Measurements from ENCODE around the gene REM1.
"Not testable (repeated sequence)": the region's sequence is repeated elsewhere in the genome, so short reads cannot be mapped to it uniquely, and the experiment has no call there.

REM1 gene, protein sequence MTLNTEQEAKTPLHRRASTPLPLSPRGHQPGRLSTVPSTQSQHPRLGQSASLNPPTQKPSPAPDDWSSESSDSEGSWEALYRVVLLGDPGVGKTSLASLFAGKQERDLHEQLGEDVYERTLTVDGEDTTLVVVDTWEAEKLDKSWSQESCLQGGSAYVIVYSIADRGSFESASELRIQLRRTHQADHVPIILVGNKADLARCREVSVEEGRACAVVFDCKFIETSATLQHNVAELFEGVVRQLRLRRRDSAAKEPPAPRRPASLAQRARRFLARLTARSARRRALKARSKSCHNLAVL

DNA sequence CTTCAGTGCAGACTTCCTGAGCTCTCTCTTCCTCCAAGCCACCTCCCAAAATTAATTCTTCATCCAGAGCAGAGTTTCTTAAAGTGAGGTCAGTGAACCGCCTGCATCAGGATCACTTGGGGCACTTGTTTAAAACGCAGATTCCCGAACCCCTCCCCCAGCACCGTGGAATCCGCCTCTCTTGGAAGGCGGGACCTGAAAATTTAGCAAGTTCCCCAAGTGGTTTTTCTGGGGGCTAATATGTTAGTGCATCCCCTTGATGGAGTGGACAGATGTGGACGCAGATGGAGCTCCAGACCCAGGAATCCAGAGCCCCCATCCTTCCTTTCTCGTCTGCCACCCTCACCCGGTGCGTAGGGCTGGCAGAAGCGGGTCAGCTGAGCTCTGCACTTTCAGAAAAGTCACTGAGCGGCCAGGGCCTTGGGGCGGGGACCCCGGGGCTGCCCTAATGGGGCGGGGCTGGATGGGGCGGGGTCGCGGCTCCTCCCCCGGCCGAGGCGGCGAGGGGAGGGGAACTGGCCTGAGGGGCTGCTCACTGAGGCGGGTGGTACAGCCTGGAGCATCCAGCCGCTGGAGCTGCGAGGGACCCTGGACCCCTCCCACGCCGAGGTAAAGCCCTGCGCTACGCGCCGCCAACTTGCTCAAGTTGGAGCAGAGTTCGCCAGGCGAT, at the start of gene REM1, which contains the start of gene DEFB124:
TSS of gene REM1 (plus strand) at position 531 of the 670 bp plus-strand sequence. CDS start 1,158 bp downstream, outside the sequence.
TSS of gene DEFB124 (minus strand) at position 370 of the 670 bp plus-strand sequence. CDS start 2,114 bp downstream, outside the sequence.
- FAIRE-seq, result no peak

DNA sequence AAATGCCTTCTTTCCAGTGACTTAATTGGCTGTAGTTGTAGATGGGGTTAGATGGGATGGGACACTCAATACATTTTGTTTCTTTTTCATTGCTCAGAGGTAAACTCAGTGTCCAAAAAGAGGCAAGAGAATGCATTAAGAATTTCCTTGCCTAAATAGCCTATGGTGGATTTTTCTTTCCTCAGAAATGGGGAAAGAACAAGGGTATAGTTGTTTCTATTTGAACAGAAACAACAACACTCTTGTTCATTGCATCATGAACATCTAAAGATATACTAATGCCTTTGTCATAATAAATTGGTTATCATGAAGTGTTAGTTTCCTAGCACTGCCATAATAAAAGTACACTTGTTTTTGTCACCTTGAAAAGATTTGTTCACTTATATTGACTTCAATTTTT, 49.3 kb upstream of the REM1 start:
- no peak for FAIRE-seq

DNA sequence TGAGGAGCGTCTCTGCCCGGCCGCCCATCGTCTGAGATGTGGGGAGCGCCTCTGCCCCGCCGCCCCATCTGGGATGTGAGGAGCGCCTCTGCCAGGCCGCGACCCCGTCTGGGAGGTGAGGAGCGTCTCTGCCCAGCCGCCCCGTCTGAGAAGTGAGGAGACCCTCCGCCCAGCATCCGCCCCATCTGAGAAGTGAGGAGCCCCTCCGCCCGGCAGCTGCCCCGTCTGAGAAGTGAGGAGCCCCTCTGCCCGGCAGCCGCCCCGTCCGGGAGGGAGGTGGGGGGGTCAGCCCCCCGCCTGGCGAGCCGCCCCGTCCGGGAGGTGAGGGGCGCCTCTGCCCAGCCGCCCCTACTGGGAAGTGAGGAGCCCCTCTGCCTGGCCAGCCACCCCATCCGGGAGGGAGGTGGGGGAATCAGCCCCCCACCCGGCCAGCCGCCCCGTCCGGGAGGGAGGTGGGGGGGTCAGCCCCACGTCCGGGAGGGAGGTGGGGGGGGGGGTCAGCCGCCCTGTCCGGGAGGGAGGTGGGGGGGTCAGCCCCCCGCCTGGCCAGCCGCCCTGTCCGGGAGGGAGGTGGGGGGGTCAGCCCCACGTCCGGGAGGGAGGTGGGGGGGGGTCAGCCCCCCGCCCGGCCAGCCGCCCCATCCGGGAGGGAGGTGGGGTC, 48.1 kb upstream of the REM1 start:
- not testable (repeated sequence) for FAIRE-seq

DNA sequence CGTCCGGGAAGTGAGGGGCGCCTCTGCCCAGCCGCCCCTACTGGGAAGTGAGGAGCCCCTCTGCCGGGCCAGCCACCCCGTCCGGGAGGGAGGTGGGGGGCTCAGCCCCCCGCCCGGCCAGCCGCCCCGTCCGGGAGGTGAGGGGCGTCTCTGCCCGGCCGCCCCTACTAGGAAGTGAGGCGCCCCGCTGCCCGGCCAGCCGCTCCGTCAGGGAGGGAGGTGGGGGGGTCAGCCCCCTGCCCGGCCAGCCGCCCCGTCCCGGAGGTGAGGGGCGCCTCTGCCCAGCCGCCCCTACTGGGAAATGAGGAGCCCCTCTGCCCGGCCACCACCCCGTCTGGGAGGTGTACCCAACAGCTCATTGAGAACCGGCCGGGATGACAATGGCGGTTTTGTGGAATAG, 47.5 kb upstream of the REM1 start:
- FAIRE-seq, result not testable (repeated sequence)

DNA sequence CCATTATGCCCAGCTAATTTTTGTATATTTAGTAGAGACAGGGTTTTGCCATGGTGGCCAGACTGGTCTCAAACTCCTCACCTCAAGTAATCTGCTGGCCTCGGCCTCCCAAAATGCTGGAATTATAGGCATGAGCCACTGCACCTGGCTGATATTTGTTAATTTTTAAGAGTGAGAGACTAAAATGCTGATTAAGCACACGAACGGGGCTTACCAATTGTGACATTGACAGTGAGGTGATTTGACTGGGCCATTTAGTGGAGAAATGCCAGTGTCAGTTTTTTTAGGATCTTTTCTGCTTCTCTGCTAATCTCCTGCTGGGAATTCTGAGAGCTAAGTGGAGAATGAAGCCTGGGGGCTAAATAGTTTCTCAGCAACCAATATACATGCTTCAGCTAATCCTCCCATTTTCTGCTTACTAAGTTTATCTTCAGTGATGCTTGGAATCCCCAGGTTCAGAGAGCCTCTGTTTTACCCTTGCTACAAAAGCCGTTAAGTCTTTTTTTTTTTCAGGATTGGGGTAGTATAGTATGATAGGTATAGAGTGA, 44.4 kb upstream of the REM1 start:
- no peak for FAIRE-seq

DNA sequence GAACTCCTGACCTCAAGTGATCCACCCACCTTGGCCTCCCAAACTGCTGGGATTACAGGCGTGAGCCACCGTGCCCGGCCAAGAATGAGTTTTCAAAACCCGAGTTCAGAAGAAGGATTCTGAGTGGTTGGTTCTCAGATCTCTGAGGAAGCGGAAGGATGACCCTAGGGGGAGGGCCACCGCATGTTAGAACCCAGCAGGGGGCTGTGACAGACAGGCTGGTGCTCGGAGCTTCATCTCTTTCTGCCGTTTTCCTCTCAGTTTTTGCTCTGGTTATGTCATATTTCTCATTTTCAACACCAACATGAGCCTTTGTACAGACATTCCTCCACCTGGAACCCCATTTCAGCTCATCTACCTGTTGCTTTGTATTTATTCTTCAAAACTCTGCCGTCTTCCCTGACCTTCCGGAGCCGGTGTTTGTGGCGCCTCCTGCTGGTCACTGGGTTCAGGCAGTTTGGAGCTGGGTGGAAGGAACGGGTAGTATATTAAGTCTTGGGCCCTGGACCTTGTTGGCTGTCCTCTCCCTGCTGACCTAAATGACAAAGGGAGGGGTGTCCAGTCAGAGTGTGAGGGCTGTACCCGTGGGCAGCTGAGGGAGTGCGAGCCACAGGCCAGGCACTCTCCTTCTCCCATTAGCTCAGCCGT, 35.0 kb upstream of the REM1 start, which contains the start of gene DEFB123:
TSS of gene DEFB123 (plus strand) at position 621 of the 648 bp plus-strand sequence. CDS start 67 bp downstream, outside the sequence.
- FAIRE-seq, result no peak

DNA sequence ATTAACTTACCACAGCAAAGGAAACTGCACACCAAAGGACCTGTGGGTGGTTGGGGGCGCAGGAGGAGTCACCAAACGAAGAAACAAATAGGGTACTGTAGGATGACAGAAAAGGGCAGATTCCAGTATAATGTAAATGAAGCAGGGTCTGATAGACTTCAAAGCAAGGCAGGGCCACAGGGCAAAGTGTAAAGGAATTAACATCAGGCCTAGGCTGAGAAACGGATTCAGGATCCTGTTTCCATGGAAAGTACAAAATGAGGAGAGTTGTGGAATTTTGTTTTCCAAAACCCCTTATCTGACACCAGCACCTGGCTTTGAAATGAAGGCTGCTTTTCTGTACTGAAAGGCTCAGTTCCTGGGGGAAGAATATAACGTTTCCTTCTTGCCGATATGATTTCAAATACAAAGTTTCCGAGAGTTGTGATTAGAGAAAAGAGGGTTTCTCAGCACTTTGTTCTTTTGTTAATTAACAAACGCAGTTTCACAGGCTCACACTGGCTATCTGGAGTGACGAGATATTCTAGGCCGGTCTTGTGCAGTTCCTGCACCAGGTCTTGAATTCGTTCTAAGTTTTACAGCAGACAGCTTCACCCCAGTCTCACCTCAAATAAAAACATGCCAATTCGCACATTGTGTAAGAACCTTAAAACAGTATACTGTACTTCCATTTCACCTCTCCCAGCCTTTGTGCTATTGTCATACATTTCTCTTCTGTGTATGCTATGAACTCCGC, 28.8 kb upstream of the REM1 start:
- no peak for FAIRE-seq

DNA sequence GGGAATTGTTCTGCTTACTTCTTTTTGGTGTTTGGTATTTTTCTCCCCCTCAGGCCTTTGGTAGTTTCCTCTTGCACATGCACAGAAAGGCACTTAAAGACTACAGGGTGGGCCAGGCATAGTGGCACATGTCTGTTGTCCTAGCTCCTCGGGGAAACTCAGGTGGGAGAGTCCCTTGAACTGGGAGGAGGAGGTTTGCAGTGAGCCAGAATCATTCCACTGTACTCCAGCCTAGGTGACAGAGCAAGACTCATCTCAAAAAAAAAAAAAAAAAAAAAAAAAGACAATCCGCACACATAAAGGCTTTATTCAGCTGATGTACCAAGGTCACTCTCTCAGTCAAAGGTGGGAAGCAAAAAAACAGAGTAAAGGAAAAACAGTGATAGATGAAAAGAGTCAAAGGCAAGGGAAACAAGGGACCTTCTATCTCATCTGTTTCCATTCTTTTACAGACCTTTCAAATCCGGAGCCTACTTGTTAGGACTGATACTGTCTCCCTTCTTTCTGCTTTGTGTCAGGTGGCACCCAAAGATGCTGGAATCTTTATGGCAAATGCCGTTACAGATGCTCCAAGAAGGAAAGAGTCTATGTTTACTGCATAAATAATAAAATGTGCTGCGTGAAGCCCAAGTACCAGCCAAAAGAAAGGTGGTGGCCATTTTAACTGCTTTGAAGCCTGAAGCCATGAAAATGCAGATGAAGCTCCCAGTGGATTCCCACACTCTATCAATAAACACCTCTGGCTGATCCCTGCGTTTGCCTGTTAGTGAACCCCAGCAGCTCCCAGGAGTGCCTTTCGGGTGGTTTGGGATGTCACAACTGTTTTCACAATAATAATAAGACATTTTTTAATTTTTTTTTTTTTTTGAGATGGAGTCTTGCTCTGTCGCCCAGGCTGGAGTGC, 25.3 kb upstream of the REM1 start:
- no peak for FAIRE-seq

DNA sequence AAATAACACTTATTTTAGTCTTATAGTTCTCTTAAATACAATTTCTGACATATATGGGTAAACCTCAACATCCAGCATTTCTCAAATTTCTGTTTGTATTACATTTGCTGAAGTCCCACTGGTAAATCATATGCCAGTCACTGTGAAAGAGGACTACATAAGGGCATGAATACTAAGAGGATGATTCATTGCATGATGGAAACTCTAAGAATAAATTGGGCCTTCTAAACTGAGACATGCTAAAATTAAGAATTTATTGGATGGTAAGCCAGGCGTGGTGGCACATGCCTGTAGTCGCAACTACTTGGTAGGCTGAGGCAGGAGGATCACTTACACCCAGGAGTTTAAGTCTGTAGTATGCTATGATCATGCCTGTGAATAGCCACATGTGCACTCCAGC, 22.5 kb upstream of the REM1 start:
- FAIRE-seq, result no peak

DNA sequence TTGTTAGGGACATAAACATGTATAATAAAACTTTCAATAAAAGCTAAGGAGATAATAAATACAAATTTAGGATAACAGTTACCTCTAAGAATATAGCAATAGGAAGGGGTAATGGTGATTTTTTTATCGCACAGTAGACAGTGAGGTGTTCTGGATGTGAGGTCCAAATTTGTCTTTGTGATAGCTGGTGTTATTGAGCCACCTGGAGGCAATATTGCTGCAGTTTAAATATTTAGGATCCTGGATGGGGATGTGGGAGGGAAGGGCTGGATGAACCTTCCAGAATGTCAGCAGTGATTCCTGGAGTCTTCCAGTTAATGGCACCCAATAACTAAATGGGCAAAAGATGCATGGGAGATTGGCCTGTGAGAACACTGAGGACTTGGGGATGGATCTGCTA, 20.7 kb upstream of the REM1 start:
- no peak for FAIRE-seq

DNA sequence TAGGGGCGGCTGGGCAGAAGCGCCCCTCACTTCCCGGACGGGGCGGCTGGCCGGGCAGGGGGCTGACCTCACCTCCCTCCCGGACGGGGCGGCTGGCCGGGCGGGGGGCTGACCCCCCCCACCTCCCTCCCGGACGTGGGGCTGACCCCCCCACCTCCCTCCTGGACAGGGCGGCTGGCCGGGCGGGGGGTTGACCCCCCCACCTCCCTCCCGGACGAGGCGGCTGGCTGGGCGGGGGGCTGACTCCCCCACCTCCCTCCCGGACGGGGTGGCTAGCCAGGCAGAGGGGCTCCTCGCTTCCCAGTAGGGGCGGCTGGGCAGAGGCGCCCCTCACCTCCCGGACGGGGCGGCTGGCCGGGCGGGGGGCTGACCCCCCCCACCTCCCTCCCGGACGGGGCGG, 4.1 kb upstream of the REM1 start:
- FAIRE-seq, result not testable (repeated sequence)

DNA sequence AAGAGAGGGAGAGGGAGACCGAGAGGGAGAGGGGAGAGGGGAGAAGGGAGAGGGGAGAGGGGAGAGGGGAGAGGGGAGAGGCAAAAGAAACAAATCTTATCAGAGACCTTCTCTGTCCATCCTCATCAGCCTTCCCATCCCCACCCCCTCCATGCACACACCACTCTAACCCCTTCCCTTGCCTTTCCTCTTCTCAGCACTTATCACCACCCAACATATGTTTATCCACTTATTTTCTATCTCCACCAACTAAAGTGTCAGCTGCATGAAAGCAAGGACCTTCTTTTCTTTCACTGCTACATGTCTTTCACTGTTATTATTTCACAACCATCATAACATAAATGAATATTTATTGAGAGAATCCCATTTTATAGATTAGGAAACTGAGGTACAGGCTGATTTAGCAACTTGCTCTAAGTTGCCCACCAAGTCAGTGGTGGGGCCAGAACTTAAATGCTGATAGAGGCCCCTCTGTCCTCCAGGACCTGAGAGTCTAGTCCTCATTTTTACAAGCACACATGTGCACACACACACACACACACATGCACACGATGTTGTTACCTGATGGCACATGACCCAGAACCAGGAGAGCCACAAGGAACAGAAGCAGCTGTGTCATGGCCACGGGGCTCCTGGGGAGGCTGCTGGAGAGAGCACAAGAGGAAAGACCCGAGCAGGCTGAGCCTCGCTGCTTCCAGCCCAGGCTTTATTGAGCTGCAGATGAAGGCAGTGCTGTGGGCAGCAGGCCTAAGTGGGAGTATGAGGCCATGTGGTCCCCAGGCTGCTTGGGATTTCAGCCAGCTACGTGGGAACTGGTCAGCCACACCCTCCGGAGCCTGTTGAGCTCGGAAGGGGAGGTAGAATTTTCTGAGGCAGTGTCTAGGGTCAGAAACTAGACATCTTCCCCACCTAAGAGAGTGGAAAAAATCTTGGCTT, 2.4 kb upstream of the REM1 start:
- no peak for FAIRE-seq

DNA sequence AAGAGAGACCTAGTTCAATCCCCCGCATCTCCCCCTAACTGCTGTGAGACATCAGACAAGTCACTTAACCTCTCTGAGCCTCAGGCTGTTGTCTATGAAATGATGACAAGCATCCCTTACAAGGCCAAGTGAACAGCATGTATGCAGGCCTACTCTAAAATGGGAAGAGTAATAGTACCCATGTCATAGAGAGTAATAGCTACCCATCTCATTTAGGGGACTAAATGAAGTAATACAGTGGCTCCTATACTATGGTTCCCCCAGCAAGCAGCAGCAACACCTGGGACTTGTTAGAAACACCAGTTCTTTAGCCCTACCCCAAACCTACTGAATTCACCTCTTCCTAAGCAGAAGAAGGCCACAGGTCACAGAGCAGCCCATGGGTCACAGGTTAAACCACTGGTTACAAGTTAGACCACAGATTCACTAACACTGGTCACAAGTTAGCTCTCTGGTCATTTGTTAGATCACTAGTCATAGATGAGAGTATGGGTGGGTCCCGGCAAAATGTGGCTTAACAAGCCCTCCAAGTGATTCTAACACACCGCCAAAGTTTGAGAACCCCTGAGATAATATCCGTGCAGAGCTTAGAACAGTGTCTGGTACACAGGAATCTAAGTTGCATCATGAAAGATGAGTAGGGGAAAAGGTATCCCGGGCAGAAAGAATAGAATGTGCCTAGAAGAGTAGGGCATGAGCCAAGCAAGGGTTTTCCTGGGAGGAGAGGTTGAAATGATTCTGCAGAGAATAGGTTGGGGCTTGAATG, 1.6 kb upstream of the REM1 start:
- FAIRE-seq, result no peak

DNA sequence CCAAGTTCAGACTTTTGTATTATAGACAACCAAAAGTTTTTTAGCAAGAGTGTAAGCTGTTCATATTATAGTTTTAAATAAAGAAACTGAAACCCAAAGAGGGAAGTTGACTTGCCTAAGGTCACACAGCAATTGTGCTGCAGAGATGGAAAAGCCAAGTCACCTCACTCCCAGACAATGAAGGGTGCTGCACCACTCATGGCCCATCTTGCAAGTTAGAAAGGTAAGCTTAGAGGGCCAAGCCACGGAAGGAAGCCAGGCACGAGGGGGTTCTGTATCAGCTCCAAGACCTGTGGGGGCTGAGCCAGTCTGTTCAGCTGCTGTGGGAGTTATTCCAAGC, 1.0 kb upstream of the REM1 start:
- FAIRE-seq, result no peak

DNA sequence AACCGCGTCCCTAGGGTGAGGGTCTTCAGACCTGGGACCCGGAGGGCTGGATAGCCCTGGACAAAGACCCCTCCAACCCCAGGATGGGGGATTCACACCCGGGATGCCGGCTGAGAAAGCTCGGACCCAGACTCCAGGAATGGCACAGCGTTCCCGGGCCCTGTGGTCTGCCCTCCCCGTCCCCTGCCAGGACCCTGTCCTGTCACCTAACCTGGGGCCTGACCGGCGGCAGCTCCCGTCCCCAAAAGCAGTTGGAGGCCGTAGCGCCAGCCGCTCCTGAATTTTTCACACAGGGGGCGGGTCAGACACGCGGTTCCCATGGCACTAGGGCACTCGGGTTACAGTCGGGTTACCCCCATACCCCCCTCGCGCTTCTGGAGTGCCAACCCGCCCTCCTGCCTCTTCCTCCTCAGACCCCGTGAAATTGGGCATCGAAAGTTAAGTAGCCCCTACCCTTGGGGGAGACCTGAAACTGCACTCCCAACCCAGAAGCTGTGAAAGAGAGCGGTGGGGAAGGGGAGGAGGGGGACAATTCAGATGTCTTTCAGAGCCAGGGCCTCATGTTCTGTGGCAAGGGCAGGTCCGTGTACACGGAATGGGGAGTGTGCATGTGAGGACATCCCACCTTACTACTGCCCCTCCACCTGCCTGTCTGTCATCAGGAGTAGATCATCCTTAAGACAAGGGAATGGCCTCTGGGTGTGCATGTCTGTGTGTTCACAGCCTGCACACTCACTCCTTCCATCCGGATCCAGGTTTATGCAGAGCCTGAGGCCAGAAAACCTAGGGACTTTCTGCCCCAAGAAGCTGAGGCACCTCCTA, 595 bp downstream of the REM1 start:
- no peak for FAIRE-seq

DNA sequence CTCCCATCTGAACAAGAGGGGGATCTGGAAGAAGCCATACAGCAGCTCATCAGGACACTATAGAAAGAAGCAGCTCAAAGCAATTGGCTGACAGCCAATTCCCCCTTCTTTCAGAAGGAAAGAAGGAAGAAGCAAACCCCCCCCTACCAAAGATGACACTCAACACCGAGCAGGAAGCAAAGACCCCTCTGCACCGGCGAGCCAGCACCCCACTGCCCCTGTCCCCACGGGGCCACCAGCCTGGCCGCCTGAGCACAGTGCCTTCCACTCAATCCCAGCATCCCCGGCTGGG, 1.2 kb downstream of the REM1 start:
- no peak for FAIRE-seq

DNA sequence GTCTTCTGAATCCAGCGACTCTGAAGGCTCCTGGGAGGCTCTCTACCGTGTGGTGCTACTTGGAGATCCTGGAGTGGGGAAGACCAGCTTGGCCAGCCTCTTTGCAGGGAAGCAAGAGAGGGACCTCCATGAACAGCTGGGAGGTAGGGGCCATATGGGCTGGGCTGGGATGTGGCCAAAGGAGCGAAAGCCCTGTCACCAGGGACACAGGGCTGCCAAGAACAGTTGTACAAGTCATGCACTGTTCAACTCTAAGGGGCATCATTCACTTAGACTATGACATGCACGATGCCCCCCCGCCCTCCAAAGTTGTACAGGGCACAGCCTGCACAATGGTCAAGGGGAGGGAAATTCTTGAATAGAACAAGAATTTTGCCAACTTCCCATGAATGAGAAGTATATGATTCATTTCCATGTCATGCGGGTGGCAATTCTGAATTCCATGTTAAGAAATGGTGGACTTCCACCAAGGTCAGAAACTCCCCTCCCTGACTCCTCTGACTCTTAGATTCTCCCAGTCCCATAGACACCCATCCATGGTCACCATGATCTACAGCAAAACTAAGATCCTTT, 1.6 kb downstream of the REM1 start:
- no peak for FAIRE-seq

DNA sequence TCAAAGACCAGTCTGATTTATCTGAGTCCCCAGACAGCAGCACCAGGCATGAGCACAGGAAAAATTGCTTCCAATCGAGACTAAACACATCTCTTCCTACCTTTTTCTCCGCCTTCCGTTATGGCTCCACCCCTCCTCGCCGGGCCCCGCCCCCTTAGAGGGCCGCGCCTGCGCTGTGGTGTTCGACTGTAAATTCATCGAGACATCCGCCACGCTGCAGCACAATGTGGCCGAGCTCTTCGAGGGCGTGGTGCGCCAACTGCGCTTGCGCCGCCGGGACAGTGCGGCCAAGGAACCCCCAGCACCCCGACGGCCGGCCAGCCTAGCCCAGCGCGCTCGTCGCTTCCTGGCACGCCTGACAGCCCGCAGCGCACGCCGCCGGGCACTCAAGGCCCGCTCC, 8.9 kb downstream of the REM1 start:
- FAIRE-seq, result no peak
